Uterus (tissue), 4 donors: ENCODE data around the gene OST4. TPM values are rescaled to one million over a fixed set of nuclear protein-coding genes. Genes with fewer than 3 reads are reported as not detected.

Experiments
- DNase-seq, 2 donors: peaks; one replicate each; pipeline ENCODE4 v3.0.0-alpha.2; 2019 to 2020
- H3K27ac ChIP-seq, 2 donors: fragments of 200-600 bp; sonication (generic); 1 replicate in 1 of 2; 2 replicates in 1 of 2; pipeline ENCODE4 v1.5.1; 2016 to 2018
- H3K27me3 ChIP-seq, 2 donors: fragments of 200-600 bp; sonication (generic); one replicate each; pipeline ENCODE4 v1.5.1; 2018 to 2019; ENCODE audit warnings: control low read depth in 1 of 2
- H3K36me3 ChIP-seq, 2 donors: fragments of 200-600 bp; sonication (generic); one replicate each; pipeline ENCODE4 v1.5.1; 2019; ENCODE audit warnings: control low read depth in 1 of 2
- H3K4me1 ChIP-seq, 2 donors: fragments of 200-600 bp; sonication (generic); one replicate each; pipeline ENCODE4 v1.5.1; 2018 to 2019; ENCODE audit warnings: control low read depth in 1 of 2
- H3K4me3 ChIP-seq, 2 donors: fragments of 200-600 bp; sonication (generic); 1 replicate in 1 of 2; 2 replicates in 1 of 2; pipeline ENCODE4 v1.5.1; 2018 to 2019; ENCODE audit warnings: mild to moderate bottlenecking in 1 of 2
- H3K9me3 ChIP-seq, 2 donors: fragments of 200-600 bp; sonication (generic); one replicate each; pipeline ENCODE4 v1.5.1; 2019; ENCODE audit warnings: control low read depth in 1 of 2
- CTCF ChIP-seq, 4 experiments: fragments of 200-600 bp in 2 of 4; fragments of 450-650 bp in 2 of 4; sonication (generic) in 2 of 4; IDR thresholded peaks; one replicate each; pipeline ENCODE4 v1.5.1; 2016 to 2019; ENCODE audit warnings: antibody characterized with exemption in 4 of 4, mild to moderate bottlenecking in 2 of 4, moderate library complexity in 1 of 4
- POLR2A ChIP-seq, 2 donors: fragments of 450-650 bp; IDR thresholded peaks; one replicate each; pipeline ENCODE4 v1.6.1; 2016; ENCODE audit warnings: antibody characterized with exemption in 2 of 2, mild to moderate bottlenecking in 1 of 2, moderate library complexity in 1 of 2
- intact Hi-C: fragments of 100-400 bp; cut with DNase I; formaldehyde crosslinking; loops from one replicate; pipeline ENCODE4 v1.15.1; 2023; ENCODE audit warnings: low total_unique reads
- total RNA-seq, 4 donors: library from RNA; depleted of rRNA in 3 of 4; stranded (reverse); fragments of >200 nt in 3 of 4; gene quantifications; one replicate each; pipeline versions ENCODE4 v1.1.0 to v1.2.4, GENCODE V29; 2014 to 2023
- donor health status: DM: yes; HTN: yes; CAD: no.

Gene OST4
- total RNA-seq, 4 donors from 2014 or later: 76.3 to 387 (median 237) TPM

DNA sequence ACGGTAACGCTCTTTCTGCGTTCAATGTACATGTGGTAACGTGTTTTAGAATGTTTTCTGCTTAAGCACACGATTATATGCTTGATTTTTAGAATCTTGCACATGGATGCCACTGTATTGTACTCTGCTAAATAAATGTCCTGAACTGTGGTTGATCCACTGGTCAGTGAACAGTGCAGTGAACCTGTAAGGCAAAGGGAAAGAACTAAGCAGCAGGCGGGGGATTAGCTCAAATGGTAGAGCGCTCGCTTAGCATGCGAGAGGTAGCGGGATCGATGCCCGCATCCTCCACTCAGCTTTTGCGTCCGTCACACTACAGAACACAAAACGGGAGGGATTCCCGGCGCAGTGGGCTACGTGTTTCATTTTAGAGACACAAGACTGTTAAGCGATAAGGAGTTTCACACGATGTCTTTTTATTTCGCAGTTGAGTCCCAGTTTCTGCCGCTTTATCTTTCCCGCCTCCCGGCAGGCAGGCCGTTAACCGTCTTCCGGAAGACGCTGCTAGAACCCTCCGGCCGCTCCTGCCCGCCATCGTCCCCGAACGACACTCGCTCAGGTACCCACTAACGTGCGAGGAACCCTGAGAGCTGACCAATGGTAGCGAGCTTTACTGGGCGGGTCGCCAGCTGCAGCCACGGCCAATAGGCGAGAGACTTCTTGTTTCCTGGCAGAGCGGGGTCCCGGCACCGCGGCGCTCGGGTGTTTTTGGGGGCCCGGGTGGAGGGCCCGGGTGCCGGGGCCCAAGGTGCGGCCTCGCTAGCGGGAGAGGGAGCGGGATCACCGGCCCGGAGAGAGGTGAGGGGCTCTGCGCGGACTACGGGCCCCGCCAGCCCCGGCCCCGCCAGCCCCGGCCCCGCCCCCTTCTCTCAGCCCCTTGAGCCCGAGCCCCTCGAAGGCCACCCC lies 20.2 kb downstream of the OST4 start, which contains the start of gene AGBL5:
Gene AGBL5, plus strand, starts transcription at position 673 of the 906 bp plus-strand sequence. CDS start 1,291 bp downstream, outside the sequence.
- Histone ChIP-seq H3K27me3 (no peaks in the 10 kb centered on the region), H3K36me3 (no peaks in the 10 kb centered on the region), H3K9me3 (no peaks in the 10 kb centered on the region), H3K27ac (peak within 1 kb of the TSS; percentile 94 to 100), H3K4me1 (peaks cover 0 to 3% of the 10 kb centered on the region in 2 donors), H3K4me3 (peak within 1 kb of the TSS; percentile 75 to 96)
- peak; percentile 96 to 98 for DNase-seq
- TF ChIP-seq CTCF (IDR thresholded peaks at IDR 0.05) (no peak), POLR2A (IDR thresholded peaks at IDR 0.05) (peak; percentile 63 to 72)
- intact Hi-C loops: loop anchor here (2.0 kb wide), 1 partner anchor 28 kb away; the partner anchor contains the start of gene EMILIN1

GRCh38 chr2:27050281-27050995 lies 21.0 kb downstream of the OST4 start:
- no peaks in the 10 kb centered on the region for H3K27me3 ChIP-seq
- H3K9me3 ChIP-seq: no peaks in the 10 kb centered on the region
- peaks cover 0 to 3% of the 10 kb centered on the region in 2 donors for H3K4me1 ChIP-seq
- TF ChIP-seq CTCF (IDR thresholded peaks at IDR 0.05): peak; percentile 26 to 73 (median 60)
- peak in 1 of 2 donors; percentile 11 for TF ChIP-seq POLR2A (IDR thresholded peaks at IDR 0.05)
- peak overlapping the region; percentile 75 to 96 for H3K4me3 ChIP-seq
- DNase-seq: peak; percentile 95 to 96
- H3K36me3 ChIP-seq: no peaks in the 10 kb centered on the region
- H3K27ac ChIP-seq: peak overlapping the region; percentile 94 to 100
- intact Hi-C loops: loop anchor here (2.0 kb wide), 1 partner anchor 28 kb away; the partner anchor contains the start of gene EMILIN1

- Histone ChIP-seq H3K36me3 (no peaks in the 10 kb centered on the region), H3K4me3 (peak overlapping the region; percentile 75 to 96), H3K4me1 (peaks cover 0 to 3% of the 10 kb centered on the region in 2 donors), H3K27me3 (no peaks in the 10 kb centered on the region), H3K27ac (peak overlapping the region; percentile 94 to 100), H3K9me3 (no peaks in the 10 kb centered on the region)
- intact Hi-C loops: loop anchor here (2.0 kb wide), 1 partner anchor 29 kb away; the partner anchor contains the start of gene EMILIN1
- peak in 1 of 4 experiments; percentile 2 for TF ChIP-seq CTCF (IDR thresholded peaks at IDR 0.05)
- no peak for TF ChIP-seq POLR2A (IDR thresholded peaks at IDR 0.05)
- peak in 1 of 2 donors; percentile 48 for DNase-seq
These were observed 21.8 kb downstream of the OST4 start for GRCh38 chr2:27049422-27050280.

DNA sequence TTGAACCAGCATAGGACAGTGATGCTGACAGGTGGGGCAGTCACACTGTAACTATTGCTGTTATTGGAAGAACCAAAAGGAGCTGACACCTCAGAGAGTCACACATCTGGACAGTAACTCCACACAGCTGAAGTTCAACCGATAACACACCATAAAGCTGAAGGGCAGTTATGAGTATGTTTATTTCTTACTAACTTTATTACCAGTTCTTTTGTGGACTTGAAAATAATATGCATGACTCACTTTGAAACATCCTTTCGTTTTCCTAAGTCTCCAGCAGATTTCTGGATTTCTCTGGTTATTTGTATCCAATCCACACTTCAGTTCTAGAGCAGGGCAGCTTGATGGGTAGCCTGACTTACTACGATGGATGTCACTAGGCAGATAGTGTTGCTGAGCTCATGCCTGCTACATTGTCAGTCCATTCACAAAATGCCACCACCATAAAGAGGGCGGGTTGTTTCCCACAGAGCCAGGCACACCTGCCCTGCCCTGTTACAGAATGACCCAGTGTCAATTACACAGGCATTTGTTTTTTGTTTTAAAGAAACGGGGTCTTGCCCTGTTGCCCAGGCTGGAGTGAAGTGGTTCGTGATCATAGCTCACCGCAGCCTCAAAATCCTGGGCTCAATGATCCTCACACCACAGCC lies 28.3 kb downstream of the OST4 start:
- no peak for DNase-seq
- Histone ChIP-seq H3K27me3 (no peaks in the 10 kb centered on the region), H3K4me3 (no peak overlapping the region), H3K36me3 (no peaks in the 10 kb centered on the region), H3K4me1 (no peaks in the 10 kb centered on the region), H3K27ac (peak overlapping the region in 1 of 2 donors; percentile 22), H3K9me3 (no peaks in the 10 kb centered on the region)
- TF ChIP-seq POLR2A (IDR thresholded peaks at IDR 0.05) (no peak), CTCF (IDR thresholded peaks at IDR 0.05) (no peak)
- intact Hi-C loops: no loop called here
